ENCODE measurements around the gene DUOXA2.

DUOXA2 gene

DNA sequence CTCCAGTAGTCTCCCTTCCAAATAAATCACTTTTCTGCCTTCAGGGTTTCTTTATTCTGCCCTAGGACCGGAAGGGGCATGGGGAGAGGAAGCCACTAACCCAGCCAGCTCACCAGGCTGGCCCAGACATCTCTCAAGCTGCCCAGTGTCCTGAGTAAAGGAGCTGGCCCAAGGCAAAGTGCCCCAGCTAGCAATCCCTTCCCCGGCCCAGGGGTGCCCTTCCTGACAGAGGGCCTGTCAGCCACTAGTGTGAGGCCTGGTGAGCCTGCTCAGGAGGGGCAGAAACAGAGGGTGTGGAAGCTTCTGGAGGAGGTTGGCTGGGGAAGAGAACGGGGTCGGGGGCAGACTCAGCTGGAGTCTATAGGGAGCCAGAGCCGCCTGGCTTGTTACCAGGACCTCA is 51.4 kb downstream of the DUOXA2 start:
- no peak for DNase-seq

- peak; percentile 42 for DNase-seq
These were observed 52.9 kb downstream of the DUOXA2 start for GRCh38 chr15:45166834-45167630.

DNA sequence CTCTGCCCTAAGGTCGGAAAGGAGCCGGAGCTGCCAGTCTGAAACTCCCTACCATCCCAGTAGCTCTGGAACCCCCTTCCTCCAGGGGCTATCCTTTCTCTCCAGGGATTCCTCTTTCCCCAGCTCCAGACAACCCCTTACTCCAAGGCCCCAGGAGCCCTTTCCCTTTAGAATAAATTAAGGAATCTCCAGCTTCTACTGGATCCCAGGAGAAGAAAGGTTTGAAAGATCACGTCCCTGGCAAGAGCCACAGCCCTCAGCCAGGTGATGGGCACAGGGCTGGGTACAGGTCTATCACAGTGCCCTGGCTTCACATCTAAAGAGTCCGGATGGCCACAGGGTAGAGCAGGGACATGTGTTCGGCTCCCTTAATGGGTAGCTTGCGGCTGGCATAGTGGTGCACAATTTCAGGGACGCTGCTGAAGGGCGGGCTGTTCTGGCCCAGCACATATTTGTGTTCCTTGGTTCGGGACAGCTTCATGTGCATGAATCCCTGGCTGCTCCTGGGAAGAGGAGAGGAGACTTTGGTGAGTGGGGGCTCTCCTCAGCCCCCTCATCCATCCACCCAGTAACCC is 53.6 kb downstream of the DUOXA2 start:
- no peak for DNase-seq

All from NCI-H510A treated with DMSO at 0.1 percent for 48 hours (cell line).